Hematopoietic multipotent progenitor cell treated with erythropoietin and hydrocortisone succinate and interleukin-3 and kit ligand, for 6 days (in vitro differentiated cells): ENCODE data around the gene INPP5B.

Source experiments
- DNase-seq: peaks from one replicate; pipeline ENCODE4 v3.0.0-alpha.2; 2015

Gene INPP5B

GRCh38 chr1:37866491-37866890 lies 80.4 kb downstream of the INPP5B start:
- no peak for DNase-seq

GRCh38 chr1:37865348-37866120 lies 81.3 kb downstream of the INPP5B start:
- DNase-seq, result no peak

GRCh38 chr1:37862330-37862729 lies 84.5 kb downstream of the INPP5B start:
- no peak for DNase-seq

- DNase-seq, result no peak
These were observed 85.7 kb downstream of the INPP5B start for GRCh38 chr1:37861151-37861550.

- no peak for DNase-seq
These were observed 86.5 kb downstream of the INPP5B start for GRCh38 chr1:37860346-37860666.

GRCh38 chr1:37859507-37860345 lies 87.1 kb downstream of the INPP5B start, which contains the start of gene MTF1:
Gene MTF1, minus strand, starts transcription at chr1:37859592. Its CDS starts 1,934 bp downstream, at chr1:37857658.
- peak; percentile 99 for DNase-seq

- peak; percentile 22 for DNase-seq
These were observed 87.8 kb downstream of the INPP5B start for GRCh38 chr1:37858931-37859506.

- peak; percentile 38 for DNase-seq
These were observed 92.4 kb downstream of the INPP5B start for GRCh38 chr1:37854406-37854805.

GRCh38 chr1:37853157-37853556 lies 93.7 kb downstream of the INPP5B start:
- no peak for DNase-seq

- DNase-seq, result peak; percentile 30
These were observed 95.1 kb downstream of the INPP5B start for GRCh38 chr1:37851782-37852210.

- no peak for DNase-seq
These were observed 95.6 kb downstream of the INPP5B start for GRCh38 chr1:37851262-37851661.

- peak; percentile 40 for DNase-seq
These were observed 96.4 kb downstream of the INPP5B start for GRCh38 chr1:37850352-37850955.

- no peak for DNase-seq
These were observed 97.4 kb downstream of the INPP5B start for GRCh38 chr1:37849480-37849879.

GRCh38 chr1:37846647-37847339 lies 100.1 kb downstream of the INPP5B start:
- DNase-seq, result no peak

- DNase-seq, result peak; percentile 51
These were observed 101.1 kb downstream of the INPP5B start for GRCh38 chr1:37845786-37846185.

GRCh38 chr1:37845049-37845646 lies 101.7 kb downstream of the INPP5B start:
- no peak for DNase-seq

- DNase-seq, result no peak
These were observed 102.3 kb downstream of the INPP5B start for GRCh38 chr1:37844536-37844935.

- DNase-seq, result no peak
These were observed 105.2 kb downstream of the INPP5B start for GRCh38 chr1:37841652-37842051.

GRCh38 chr1:37840711-37841110 lies 106.1 kb downstream of the INPP5B start:
- no peak for DNase-seq

- no peak for DNase-seq
These were observed 107.2 kb downstream of the INPP5B start for GRCh38 chr1:37839676-37840075.

- DNase-seq, result no peak
These were observed 110.1 kb downstream of the INPP5B start for GRCh38 chr1:37836788-37837187.

- DNase-seq, result no peak
These were observed 115.0 kb downstream of the INPP5B start for GRCh38 chr1:37831809-37832208.
